HepG2 (cell line): ENCODE data around the gene SUPT6H. TPM values are rescaled to one million over a fixed set of nuclear protein-coding genes. Genes with fewer than 3 reads are reported as not detected.

ENCODE experiments used
- ADNP ChIP-seq: sonication (generic); formaldehyde crosslinking; IDR thresholded peaks from 2 replicates; pipeline ENCODE4 v1.4.0; 2020; ENCODE audit warnings: missing genetic modification reagents
- DMAP1 ChIP-seq: IDR thresholded peaks from 2 replicates; pipeline ENCODE4 v1.6.1; 2016
- GATA4 ChIP-seq: sonication (generic); IDR thresholded peaks from 2 replicates; pipeline ENCODE4 v1.6.1; 2016; ENCODE audit warnings: antibody characterized with exemption, low read depth, borderline replicate concordance
- KAT7 ChIP-seq: IDR thresholded peaks from 2 replicates; pipeline ENCODE4 v1.6.1; 2018; ENCODE audit warnings: borderline replicate concordance, missing compliant biosample characterization
- KDM5B ChIP-seq: sonication (generic); formaldehyde crosslinking; IDR thresholded peaks from 2 replicates; pipeline ENCODE4 v1.4.0; 2020; ENCODE audit warnings: missing genetic modification reagents, mild to moderate bottlenecking, borderline replicate concordance
- KLF12 ChIP-seq: sonication (generic); formaldehyde crosslinking; IDR thresholded peaks from 2 replicates; pipeline ENCODE4 v1.4.0; 2020; ENCODE audit warnings: missing genetic modification reagents, borderline replicate concordance
- MATR3 ChIP-seq: sonication (generic); formaldehyde crosslinking; IDR thresholded peaks from 2 replicates; pipeline ENCODE4 v1.4.0; 2020; ENCODE audit warnings: missing genetic modification reagents
- MBNL3 ChIP-seq: fragments of 250-450 bp; sonication (Bioruptor Pico); conservative IDR thresholded peaks from 2 replicates; pipeline ENCODE4 v1.8.0; 2022; ENCODE audit warnings: mild to moderate bottlenecking, inconsistent platforms
- MEF2D ChIP-seq: sonication (generic); formaldehyde crosslinking; IDR thresholded peaks from 2 replicates; pipeline ENCODE4 v1.5.1; 2020; ENCODE audit warnings: mild to moderate bottlenecking, missing genetic modification reagents
- MEIS2 ChIP-seq: sonication (generic); formaldehyde crosslinking; IDR thresholded peaks from 2 replicates; pipeline ENCODE4 v1.9.0; 2021; ENCODE audit warnings: mild to moderate bottlenecking, missing genetic modification reagents
- MYNN ChIP-seq: sonication (generic); formaldehyde crosslinking; IDR thresholded peaks from 2 replicates; pipeline ENCODE4 v1.4.0; 2020; ENCODE audit warnings: mild to moderate bottlenecking, low read depth, missing genetic modification reagents
- NAIF1 ChIP-seq: sonication (generic); formaldehyde crosslinking; IDR thresholded peaks from 2 replicates; pipeline ENCODE4 v1.5.0; 2020; ENCODE audit warnings: mild to moderate bottlenecking, missing genetic modification reagents, borderline replicate concordance
- NCOA2 ChIP-seq: sonication (generic); formaldehyde crosslinking; IDR thresholded peaks from 2 replicates; pipeline ENCODE4 v1.8.0; 2022; ENCODE audit warnings: inconsistent platforms
- RNF2 ChIP-seq: fragments of 450-650 bp; conservative IDR thresholded peaks from 2 replicates; pipeline ENCODE4 v1.6.1; 2016; ENCODE audit warnings: low read depth
- TSC22D2 ChIP-seq: sonication (generic); formaldehyde crosslinking; IDR thresholded peaks from 2 replicates; pipeline ENCODE4 v1.5.1; 2020; ENCODE audit warnings: missing genetic modification reagents, mild to moderate bottlenecking, borderline replicate concordance
- ZFP41 ChIP-seq: sonication (generic); formaldehyde crosslinking; IDR thresholded peaks from 2 replicates; pipeline ENCODE4 v1.4.0; 2020; ENCODE audit warnings: mild to moderate bottlenecking, missing genetic modification reagents, borderline replicate concordance
- ZNF30 ChIP-seq: sonication (generic); formaldehyde crosslinking; IDR thresholded peaks from 2 replicates; pipeline ENCODE4 v1.5.0; 2020; ENCODE audit warnings: mild to moderate bottlenecking, missing genetic modification reagents
- ZNF317 ChIP-seq: sonication (generic); formaldehyde crosslinking; IDR thresholded peaks from 2 replicates; pipeline ENCODE4 v1.5.0; 2020; ENCODE audit warnings: mild to moderate bottlenecking, missing genetic modification reagents
- ZNF552 ChIP-seq: sonication (generic); formaldehyde crosslinking; IDR thresholded peaks from 2 replicates; pipeline ENCODE4 v1.9.0; 2022; ENCODE audit warnings: missing genetic modification reagents, mild to moderate bottlenecking, borderline replicate concordance
- ZNF577 ChIP-seq: sonication (generic); formaldehyde crosslinking; IDR thresholded peaks from 2 replicates; pipeline ENCODE4 v1.4.0; 2020; ENCODE audit warnings: mild to moderate bottlenecking, low read depth, missing genetic modification reagents, borderline replicate concordance
- ZNF619 ChIP-seq: sonication (generic); formaldehyde crosslinking; IDR thresholded peaks from 2 replicates; pipeline ENCODE4 v1.4.0; 2020; ENCODE audit warnings: mild to moderate bottlenecking, missing genetic modification reagents
- ZSCAN22 ChIP-seq: sonication (generic); formaldehyde crosslinking; IDR thresholded peaks from 2 replicates; pipeline ENCODE4 v1.4.0; 2020; ENCODE audit warnings: mild to moderate bottlenecking, missing genetic modification reagents
- polyA plus RNA-seq, 8 experiments: library from polyadenylated mRNA; depleted of rRNA in 3 of 8; stranded (reverse) in 7 of 8; unstranded in 1 of 8; fragments of >200 nt; fragmentation: Illumina TruSeq in 4 of 8; extraction: Trizol in 4 of 8; gene quantifications; 2 replicates each; pipeline versions ENCODE4 v1.2.1 to v1.2.3, GENCODE V29; 2011 to 2016; ENCODE audit warnings: low read depth in 4 of 8, missing spikeins in 1 of 8, mixed read lengths in 1 of 8; ENCODE audit not compliant: insufficient read depth in 1 of 8
- total RNA-seq, 5 experiments: library from RNA; depleted of rRNA; stranded (reverse); fragments of >200 nt; fragmentation: Illumina TruSeq; extraction: Trizol; gene quantifications; 2 replicates each; pipeline ENCODE4 v1.2.3, GENCODE V29; 2016; ENCODE audit warnings: low read depth in 1 of 5
- TF ChIP-seq, protein P1 (sequence below): sonication (generic); formaldehyde crosslinking; conservative IDR thresholded peaks from 2 replicates; pipeline ENCODE4 v1.4.0; 2020; ENCODE audit warnings: missing genetic modification reagents
- TF ChIP-seq, protein P2 (sequence below), 2 experiments: fragments of 450-650 bp in 1 of 2; sonication (generic) in 1 of 2; formaldehyde crosslinking; IDR thresholded peaks; 2 replicates each; pipeline versions ENCODE4 v1.5.0 to v1.8.0; 2020 to 2022; ENCODE audit warnings: mild to moderate bottlenecking in 1 of 2, missing genetic modification reagents in 1 of 2
- TF ChIP-seq, protein P3 (sequence below): fragments of 450-650 bp; IDR thresholded peaks from 2 replicates; pipeline ENCODE4 v1.6.1; 2017
- TF ChIP-seq, protein P4 (sequence below): IDR thresholded peaks from 2 replicates; pipeline ENCODE4 v1.6.1; 2016; ENCODE audit warnings: low read depth, borderline replicate concordance

The SUPT6H gene
- total and polyA plus RNA-seq, 2 of the 13 experiments (the other 11 are each of a cell fraction or from before 2014, with no cell fraction given): 32.7 to 39.9 TPM

DNA sequence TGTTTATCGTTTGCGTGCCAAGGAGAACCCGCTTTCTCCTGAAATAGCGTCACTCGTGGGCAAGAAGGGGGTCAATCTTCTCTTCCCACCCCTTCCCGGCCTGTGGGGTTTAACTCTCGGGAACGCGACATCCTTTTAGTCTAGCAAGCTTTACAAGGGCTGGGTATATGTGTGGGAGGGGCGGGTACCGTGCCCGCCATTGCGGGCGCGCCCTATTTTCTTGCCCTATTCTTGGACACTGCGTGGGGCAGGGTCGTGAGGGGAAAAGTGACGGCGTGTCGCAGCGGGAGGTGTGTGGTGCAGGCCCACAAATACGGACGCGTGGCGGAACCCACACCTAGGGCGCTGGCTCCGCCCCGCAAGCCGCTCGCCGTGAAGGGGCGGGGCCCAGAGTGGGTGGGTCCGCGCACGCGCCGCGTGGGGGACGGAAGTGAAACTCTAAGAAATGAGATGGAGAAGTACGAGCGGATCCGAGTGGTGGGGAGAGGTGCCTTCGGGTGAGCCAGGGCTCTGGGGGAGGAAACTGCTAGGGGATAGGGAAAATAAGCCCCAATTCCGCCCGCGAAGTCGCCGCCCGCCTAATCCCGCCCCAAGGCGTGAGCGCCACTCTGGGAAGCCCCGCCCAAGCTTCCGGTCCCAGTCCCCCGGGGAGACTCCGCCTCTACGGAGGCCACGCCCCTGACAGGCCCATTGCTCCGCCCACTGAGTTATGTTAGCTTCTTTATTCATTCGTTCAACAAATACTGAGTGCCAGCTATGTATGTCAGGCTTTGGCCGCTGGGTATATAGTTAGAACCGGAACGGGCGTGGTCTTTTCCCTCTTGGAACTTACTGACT is 66.6 kb downstream of the SUPT6H start, which contains the start of gene NEK8 (continued):
- TF ChIP-seq, protein P1, sequence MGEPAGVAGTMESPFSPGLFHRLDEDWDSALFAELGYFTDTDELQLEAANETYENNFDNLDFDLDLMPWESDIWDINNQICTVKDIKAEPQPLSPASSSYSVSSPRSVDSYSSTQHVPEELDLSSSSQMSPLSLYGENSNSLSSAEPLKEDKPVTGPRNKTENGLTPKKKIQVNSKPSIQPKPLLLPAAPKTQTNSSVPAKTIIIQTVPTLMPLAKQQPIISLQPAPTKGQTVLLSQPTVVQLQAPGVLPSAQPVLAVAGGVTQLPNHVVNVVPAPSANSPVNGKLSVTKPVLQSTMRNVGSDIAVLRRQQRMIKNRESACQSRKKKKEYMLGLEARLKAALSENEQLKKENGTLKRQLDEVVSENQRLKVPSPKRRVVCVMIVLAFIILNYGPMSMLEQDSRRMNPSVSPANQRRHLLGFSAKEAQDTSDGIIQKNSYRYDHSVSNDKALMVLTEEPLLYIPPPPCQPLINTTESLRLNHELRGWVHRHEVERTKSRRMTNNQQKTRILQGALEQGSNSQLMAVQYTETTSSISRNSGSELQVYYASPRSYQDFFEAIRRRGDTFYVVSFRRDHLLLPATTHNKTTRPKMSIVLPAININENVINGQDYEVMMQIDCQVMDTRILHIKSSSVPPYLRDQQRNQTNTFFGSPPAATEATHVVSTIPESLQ (CRISPR knock-in tag): no peak
- TF ChIP-seq ZFP41 (no peak), ZNF577 (CRISPR knock-in tag) (no peak), TSC22D2 (CRISPR knock-in tag) (no peak; the same call in 1 of the 2 replicates), GATA4 (no peak; the same call in 1 of the 2 replicates), MYNN (0 out of 2 replicates have a peak, but pooled peaks have one; percentile 5), MEIS2 (CRISPR knock-in tag) (no peak), NAIF1 (CRISPR knock-in tag) (no peak), ZNF552 (CRISPR knock-in tag) (no peak), ZSCAN22 (CRISPR knock-in tag) (no peak), KDM5B (CRISPR knock-in tag) (0 out of 2 replicates have a peak, but pooled peaks have one; percentile 62), RNF2 (no peak), MATR3 (CRISPR knock-in tag) (no peak), KAT7 (CRISPR knock-in tag) (no peak), DMAP1 (CRISPR knock-in tag) (peak; percentile 76), MEF2D (peak; percentile 50; the same call in 1 of the 2 replicates), KLF12 (no peak; the same call in 1 of the 2 replicates), ZNF317 (CRISPR knock-in tag) (no peak), ZNF619 (CRISPR knock-in tag) (no peak), MBNL3 (CRISPR knock-in tag) (no peak), ADNP (CRISPR knock-in tag) (no peak), NCOA2 (no peak), ZNF30 (no peak)
- TF ChIP-seq, protein P2, sequence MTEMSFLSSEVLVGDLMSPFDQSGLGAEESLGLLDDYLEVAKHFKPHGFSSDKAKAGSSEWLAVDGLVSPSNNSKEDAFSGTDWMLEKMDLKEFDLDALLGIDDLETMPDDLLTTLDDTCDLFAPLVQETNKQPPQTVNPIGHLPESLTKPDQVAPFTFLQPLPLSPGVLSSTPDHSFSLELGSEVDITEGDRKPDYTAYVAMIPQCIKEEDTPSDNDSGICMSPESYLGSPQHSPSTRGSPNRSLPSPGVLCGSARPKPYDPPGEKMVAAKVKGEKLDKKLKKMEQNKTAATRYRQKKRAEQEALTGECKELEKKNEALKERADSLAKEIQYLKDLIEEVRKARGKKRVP (CRISPR knock-in tag; IDR thresholded peaks at IDR 0.05): no peak
- TF ChIP-seq, protein P3, sequence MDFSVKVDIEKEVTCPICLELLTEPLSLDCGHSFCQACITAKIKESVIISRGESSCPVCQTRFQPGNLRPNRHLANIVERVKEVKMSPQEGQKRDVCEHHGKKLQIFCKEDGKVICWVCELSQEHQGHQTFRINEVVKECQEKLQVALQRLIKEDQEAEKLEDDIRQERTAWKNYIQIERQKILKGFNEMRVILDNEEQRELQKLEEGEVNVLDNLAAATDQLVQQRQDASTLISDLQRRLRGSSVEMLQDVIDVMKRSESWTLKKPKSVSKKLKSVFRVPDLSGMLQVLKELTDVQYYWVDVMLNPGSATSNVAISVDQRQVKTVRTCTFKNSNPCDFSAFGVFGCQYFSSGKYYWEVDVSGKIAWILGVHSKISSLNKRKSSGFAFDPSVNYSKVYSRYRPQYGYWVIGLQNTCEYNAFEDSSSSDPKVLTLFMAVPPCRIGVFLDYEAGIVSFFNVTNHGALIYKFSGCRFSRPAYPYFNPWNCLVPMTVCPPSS: no peak
- TF ChIP-seq, protein P4, sequence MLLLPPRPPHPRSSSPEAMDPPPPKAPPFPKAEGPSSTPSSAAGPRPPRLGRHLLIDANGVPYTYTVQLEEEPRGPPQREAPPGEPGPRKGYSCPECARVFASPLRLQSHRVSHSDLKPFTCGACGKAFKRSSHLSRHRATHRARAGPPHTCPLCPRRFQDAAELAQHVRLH (CRISPR knock-in tag): no peak
